A549 (cell line): ENCODE data around the gene ANKS1B. TPM values are rescaled to one million over a fixed set of nuclear protein-coding genes. Genes with fewer than 3 reads are reported as not detected.

ENCODE experiments used
- ATAC-seq, 2 experiments: fragments of 200-7000 bp in 1 of 2; fragments of >200 bp in 1 of 2; cut with Nextera tagmentation in 1 of 2; cut with Tn5 transposase in 1 of 2; 3 replicates each; pipeline versions ENCODE4 v1.8.0 to v1.9.1; 2018 to 2020; ENCODE audit warnings: mild to moderate bottlenecking in 1 of 2, moderate library complexity in 1 of 2
- CTCF ChIA-PET: fragments of 300-600 bp; sonication (Branson Sonifier 250); formaldehyde crosslinking; extraction: SDS; loops from one replicate; lab custom pipeline; 2021; ENCODE audit warnings: antibody characterized with exemption, inconsistent platforms; lab: Yijun Ruan, JAX
- POLR2A ChIA-PET: fragments of 350-600 bp; formaldehyde crosslinking; extraction: SDS; loops from one replicate; lab custom pipeline; 2021; ENCODE audit warnings: antibody characterized with exemption, inconsistent platforms; lab: Yijun Ruan, JAX
- DNase-seq, 2 experiments: peaks; one replicate each; pipeline versions ENCODE4 v3.0.0 to v3.0.0-alpha.2; 2011 to 2016; ENCODE audit warnings: low read depth in 1 of 2, low spot score in 1 of 2
- FAIRE-seq: peaks from 2 replicates; lab custom pipeline; 2011; peaks lifted over from hg19 to GRCh38; lab: Jason Lieb, UNC
- H3K27ac ChIP-seq, 2 experiments: fragments of >200 bp; sonication (Bioruptor Twin); formaldehyde crosslinking; 3 replicates each; pipeline ENCODE4 v1.5.1; 2016 to 2017
- H3K4me1 ChIP-seq: fragments of >200 bp; sonication (Bioruptor Twin); formaldehyde crosslinking; 3 replicates; pipeline ENCODE4 v1.6.1; 2016
- H3K4me2 ChIP-seq: fragments of >200 bp; sonication (Bioruptor Twin); formaldehyde crosslinking; 3 replicates; pipeline ENCODE4 v1.6.1; 2016
- H3K4me3 ChIP-seq: fragments of >200 bp; sonication (Bioruptor Twin); formaldehyde crosslinking; 3 replicates; pipeline ENCODE4 v1.5.1; 2016
- H3K9me3 ChIP-seq: fragments of >200 bp; sonication (Bioruptor Twin); formaldehyde crosslinking; 3 replicates; pipeline ENCODE4 v1.6.1; 2016
- BHLHE40 ChIP-seq: IDR thresholded peaks from 2 replicates; pipeline ENCODE4 v1.6.1; 2012; ENCODE audit warnings: low read depth, low read length, inconsistent platforms
- CBX2 ChIP-seq: fragments of 200-600 bp; sonication (generic); IDR thresholded peaks from 2 replicates; pipeline ENCODE4 v1.6.1; 2016; ENCODE audit warnings: low read depth, mild to moderate bottlenecking, borderline replicate concordance
- CEBPB ChIP-seq, 2 experiments: fragments of >200 bp in 1 of 2; sonication (Bioruptor Twin) in 1 of 2; formaldehyde crosslinking in 1 of 2; IDR thresholded peaks; 2 replicates each; pipeline ENCODE4 v1.6.1; 2012 to 2016
- CHD2 ChIP-seq: fragments of 150-350 bp; IDR thresholded peaks from 2 replicates; pipeline ENCODE4 v1.6.1; 2014; ENCODE audit warnings: low read length; ENCODE audit not compliant: partially characterized antibody
- CHD4 ChIP-seq: fragments of 200-600 bp; sonication (generic); IDR thresholded peaks from 2 replicates; pipeline ENCODE4 v1.6.1; 2016; ENCODE audit warnings: antibody characterized with exemption, mild to moderate bottlenecking, borderline replicate concordance
- FOSB ChIP-seq: fragments of 250-450 bp; sonication (Bioruptor Pico); IDR thresholded peaks from 2 replicates; pipeline ENCODE4 v1.5.0; 2020; ENCODE audit warnings: mild to moderate bottlenecking, moderate library complexity
- FOSL2 ChIP-seq, 2 experiments: fragments of 450-650 bp in 1 of 2; fragments of >200 bp in 1 of 2; sonication (Bioruptor Twin) in 1 of 2; formaldehyde crosslinking; IDR thresholded peaks; 2 replicates each; pipeline versions ENCODE4 v1.5.0 to v1.6.1; 2016 to 2020; ENCODE audit warnings: mild to moderate bottlenecking in 1 of 2, moderate library complexity in 1 of 2
- HEYL ChIP-seq: fragments of 250-450 bp; sonication (Bioruptor Pico); IDR thresholded peaks from 2 replicates; pipeline ENCODE4 v1.8.0; 2021; ENCODE audit warnings: mild to moderate bottlenecking, moderate library complexity
- HOXB5 ChIP-seq: fragments of 250-450 bp; sonication (Bioruptor Pico); IDR thresholded peaks from 2 replicates; pipeline ENCODE4 v1.5.0; 2020; ENCODE audit warnings: mild to moderate bottlenecking, moderate library complexity
- JUN ChIP-seq, 2 experiments: fragments of >200 bp; sonication (Bioruptor Twin); formaldehyde crosslinking; IDR thresholded peaks; 2 replicates in 1 of 2; 3 replicates in 1 of 2; pipeline ENCODE4 v1.6.1; 2016 to 2017
- KDM1A ChIP-seq: fragments of 200-600 bp; sonication (generic); IDR thresholded peaks from 2 replicates; pipeline ENCODE4 v1.6.1; 2016; ENCODE audit warnings: low read depth, mild to moderate bottlenecking
- KDM5A ChIP-seq: fragments of 200-600 bp; sonication (generic); IDR thresholded peaks from 2 replicates; pipeline ENCODE4 v1.6.1; 2016; ENCODE audit warnings: antibody characterized with exemption, mild to moderate bottlenecking
- MAZ ChIP-seq: fragments of 150-350 bp; IDR thresholded peaks from 2 replicates; pipeline ENCODE4 v1.6.1; 2014; ENCODE audit warnings: antibody characterized with exemption, low read depth, low read length, borderline replicate concordance
- MYC ChIP-seq: IDR thresholded peaks from 2 replicates; pipeline ENCODE4 v1.6.1; 2012; ENCODE audit warnings: mild to moderate bottlenecking, inconsistent platforms, low read length, improper control_type of control experiment, borderline replicate concordance
- NPAS2 ChIP-seq: fragments of 250-450 bp; sonication (Bioruptor Pico); IDR thresholded peaks from 2 replicates; pipeline ENCODE4 v1.8.0; 2022; ENCODE audit warnings: mild to moderate bottlenecking, moderate library complexity, borderline replicate concordance
- NR3C1 ChIP-seq: fragments of >200 bp; sonication (Bioruptor Twin); formaldehyde crosslinking; IDR thresholded peaks from 3 replicates; pipeline ENCODE4 v1.6.1; 2017
- PHF8 ChIP-seq: fragments of 200-600 bp; sonication (generic); IDR thresholded peaks from 2 replicates; pipeline ENCODE4 v1.6.1; 2016; ENCODE audit warnings: low read depth, mild to moderate bottlenecking, antibody characterized with exemption, moderate library complexity, borderline replicate concordance
- RAD21 ChIP-seq, 2 experiments: fragments of >200 bp in 1 of 2; sonication (Bioruptor Twin) in 1 of 2; formaldehyde crosslinking in 1 of 2; IDR thresholded peaks in 1 of 2; conservative IDR thresholded peaks in 1 of 2; 2 replicates in 1 of 2; 3 replicates in 1 of 2; pipeline ENCODE4 v1.6.1; 2012 to 2018; ENCODE audit warnings: inconsistent platforms in 1 of 2
- RARB ChIP-seq: fragments of 250-450 bp; sonication (Bioruptor Pico); IDR thresholded peaks from 2 replicates; pipeline ENCODE4 v1.8.0; 2021; ENCODE audit warnings: mild to moderate bottlenecking, moderate library complexity
- RFX5 ChIP-seq: fragments of 450-650 bp; IDR thresholded peaks from 2 replicates; pipeline ENCODE4 v1.7.1; 2014; ENCODE audit warnings: antibody characterized with exemption, mild to moderate bottlenecking, moderate library complexity
- ZC3H11A ChIP-seq: fragments of 450-650 bp; IDR thresholded peaks from 2 replicates; pipeline ENCODE4 v1.6.1; 2014; ENCODE audit warnings: antibody characterized with exemption, mild to moderate bottlenecking
- ZNF302 ChIP-seq: fragments of 250-450 bp; sonication (Bioruptor Pico); IDR thresholded peaks from 2 replicates; pipeline ENCODE4 v1.9.0; 2021; ENCODE audit warnings: inconsistent platforms, mild to moderate bottlenecking, moderate library complexity
- WGBS: methylation state at CpG from one replicate; pipeline ENCODE4 v1.1.6; 2017; ENCODE audit errors: missing lambda C conversion rate; 5-methylcytosine and 5-hydroxymethylcytosine counted together
- polyA plus RNA-seq, 4 experiments: library from polyadenylated mRNA; depleted of rRNA in 3 of 4; stranded (reverse); fragments of >200 nt; fragmentation: RNase III in 1 of 4; extraction: RNeasy Plus Mini Kit Qiagen cat#74134 plus additional on column Dnase treatment in 1 of 4; gene quantifications; 2 replicates in 3 of 4; 3 replicates in 1 of 4; pipeline ENCODE4 v1.2.3, GENCODE V29; 2011 to 2017
- TF ChIP-seq, protein P1 (sequence below): fragments of >200 bp; sonication (Bioruptor Twin); formaldehyde crosslinking; IDR thresholded peaks from 3 replicates; pipeline ENCODE4 v1.5.1; 2016
- TF ChIP-seq, protein P2 (sequence below): fragments of 250-450 bp; sonication (Bioruptor Pico); IDR thresholded peaks from 2 replicates; pipeline ENCODE4 v1.5.0; 2021; ENCODE audit warnings: mild to moderate bottlenecking, moderate library complexity, borderline replicate concordance

The ANKS1B gene
- polyA plus RNA-seq, 2 of the 4 experiments (the other 2 are of a cell fraction), result 1.5 to 2.2 TPM

DNA sequence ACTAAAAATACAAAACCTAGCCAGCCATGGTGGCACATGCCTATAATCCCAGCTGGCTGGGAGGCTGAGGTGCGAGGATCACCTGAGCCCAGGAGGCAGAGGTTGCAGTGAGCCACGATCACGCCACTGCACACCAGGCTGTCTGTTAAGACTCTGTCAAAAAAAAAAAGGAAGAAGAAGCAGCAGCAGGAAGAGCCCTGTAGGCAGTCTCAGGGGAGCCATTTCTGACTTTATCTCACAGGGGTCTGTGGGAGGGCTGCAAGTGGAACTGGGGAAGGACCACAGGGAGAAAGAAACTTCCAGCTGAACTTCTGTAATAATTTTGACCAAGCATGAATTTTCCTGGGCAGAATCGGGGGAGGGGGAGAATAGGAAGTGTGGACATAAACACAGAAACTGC, 304.5 kb downstream of the ANKS1B start:
- no peak overlapping the region for H3K4me3 ChIP-seq
- no peak overlapping the region for H3K27ac ChIP-seq
- ChIA-PET POLR2A (no interaction called here), CTCF (no interaction called here)
- H3K4me1 ChIP-seq, result no peaks in the 10 kb centered on the region
- 1% methylated on average over 4 of the region's 4 CpGs for WGBS
- H3K4me2 ChIP-seq, result no peak overlapping the region
- FAIRE-seq (no peak), DNase-seq (no peak), ATAC-seq (no peak)
- no peak for TF ChIP-seq HOXB5 (CRISPR knock-in tag)
- no peak for TF ChIP-seq MAZ
- TF ChIP-seq HEYL (CRISPR knock-in tag), result no peak
- TF ChIP-seq CBX2, result no peak
- TF ChIP-seq RFX5, result no peak
- TF ChIP-seq, protein P1, sequence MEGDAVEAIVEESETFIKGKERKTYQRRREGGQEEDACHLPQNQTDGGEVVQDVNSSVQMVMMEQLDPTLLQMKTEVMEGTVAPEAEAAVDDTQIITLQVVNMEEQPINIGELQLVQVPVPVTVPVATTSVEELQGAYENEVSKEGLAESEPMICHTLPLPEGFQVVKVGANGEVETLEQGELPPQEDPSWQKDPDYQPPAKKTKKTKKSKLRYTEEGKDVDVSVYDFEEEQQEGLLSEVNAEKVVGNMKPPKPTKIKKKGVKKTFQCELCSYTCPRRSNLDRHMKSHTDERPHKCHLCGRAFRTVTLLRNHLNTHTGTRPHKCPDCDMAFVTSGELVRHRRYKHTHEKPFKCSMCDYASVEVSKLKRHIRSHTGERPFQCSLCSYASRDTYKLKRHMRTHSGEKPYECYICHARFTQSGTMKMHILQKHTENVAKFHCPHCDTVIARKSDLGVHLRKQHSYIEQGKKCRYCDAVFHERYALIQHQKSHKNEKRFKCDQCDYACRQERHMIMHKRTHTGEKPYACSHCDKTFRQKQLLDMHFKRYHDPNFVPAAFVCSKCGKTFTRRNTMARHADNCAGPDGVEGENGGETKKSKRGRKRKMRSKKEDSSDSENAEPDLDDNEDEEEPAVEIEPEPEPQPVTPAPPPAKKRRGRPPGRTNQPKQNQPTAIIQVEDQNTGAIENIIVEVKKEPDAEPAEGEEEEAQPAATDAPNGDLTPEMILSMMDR, result no peak
- no peak for TF ChIP-seq CHD2
- no peak for TF ChIP-seq NPAS2 (CRISPR knock-in tag)
- no peak for TF ChIP-seq ZNF302 (CRISPR knock-in tag)
- TF ChIP-seq, protein P2, sequence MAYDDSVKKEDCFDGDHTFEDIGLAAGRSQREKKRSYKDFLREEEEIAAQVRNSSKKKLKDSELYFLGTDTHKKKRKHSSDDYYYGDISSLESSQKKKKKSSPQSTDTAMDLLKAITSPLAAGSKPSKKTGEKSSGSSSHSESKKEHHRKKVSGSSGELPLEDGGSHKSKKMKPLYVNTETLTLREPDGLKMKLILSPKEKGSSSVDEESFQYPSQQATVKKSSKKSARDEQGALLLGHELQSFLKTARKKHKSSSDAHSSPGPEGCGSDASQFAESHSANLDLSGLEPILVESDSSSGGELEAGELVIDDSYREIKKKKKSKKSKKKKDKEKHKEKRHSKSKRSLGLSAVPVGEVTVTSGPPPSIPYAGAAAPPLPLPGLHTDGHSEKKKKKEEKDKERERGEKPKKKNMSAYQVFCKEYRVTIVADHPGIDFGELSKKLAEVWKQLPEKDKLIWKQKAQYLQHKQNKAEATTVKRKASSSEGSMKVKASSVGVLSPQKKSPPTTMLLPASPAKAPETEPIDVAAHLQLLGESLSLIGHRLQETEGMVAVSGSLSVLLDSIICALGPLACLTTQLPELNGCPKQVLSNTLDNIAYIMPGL, result no peak
- no peak for TF ChIP-seq CEBPB (IDR thresholded peaks at IDR 0.05)
- TF ChIP-seq BHLHE40, result no peak
- no peak for TF ChIP-seq KDM1A
- TF ChIP-seq NR3C1, result no peak
- no peak for TF ChIP-seq JUN (IDR thresholded peaks at IDR 0.05)
- TF ChIP-seq MYC, result no peak
- no peak for TF ChIP-seq PHF8
- no peaks in the 10 kb centered on the region for H3K9me3 ChIP-seq

DNA sequence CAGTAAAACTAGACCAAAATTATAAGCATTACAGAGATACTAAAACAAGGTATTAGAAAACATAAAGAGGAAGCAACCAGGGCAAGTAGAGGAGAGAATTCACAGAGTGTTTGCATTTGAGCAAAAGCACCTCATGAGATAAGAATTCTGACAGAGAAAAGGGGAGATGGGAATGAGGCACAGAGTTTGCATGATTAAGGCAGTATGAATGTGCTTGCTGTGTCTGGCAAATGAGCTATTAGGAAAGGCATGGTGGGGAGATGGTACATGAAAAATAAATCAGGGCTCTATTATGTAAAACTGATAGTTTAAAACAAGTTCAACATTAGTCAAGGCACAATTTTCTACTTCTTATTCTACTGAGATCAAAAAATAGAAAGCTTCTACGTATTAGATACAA, 314.1 kb downstream of the ANKS1B start:
- CTCF ChIA-PET, result interaction anchor here (0.6 kb wide), 1 partner anchor 418 kb away, joined by 4 read pairs; no protein-coding TSS in a partner anchor
- ATAC-seq, result no peak
- DNase-seq, result no peak
- no peaks in the 10 kb centered on the region for H3K4me1 ChIP-seq
- H3K4me2 ChIP-seq, result no peak overlapping the region
- TF ChIP-seq MAZ, result no peak
- TF ChIP-seq CHD4, result no peak
- no peak for TF ChIP-seq RARB (CRISPR knock-in tag)
- TF ChIP-seq FOSB (CRISPR knock-in tag), result no peak
- no peak for TF ChIP-seq JUN (IDR thresholded peaks at IDR 0.05)
- TF ChIP-seq, protein P2, result no peak
- TF ChIP-seq RAD21 (conservative IDR thresholded peaks at IDR 0.05 in 1 of 2, IDR thresholded peaks at IDR 0.05 in 1 of 2), result no peak
- TF ChIP-seq PHF8, result no peak
- no peak for TF ChIP-seq BHLHE40
- TF ChIP-seq FOSL2 (IDR thresholded peaks at IDR 0.05), result no peak
- TF ChIP-seq FOSL2 (CRISPR knock-in tag; IDR thresholded peaks at IDR 0.05), result no peak
- no peak for TF ChIP-seq KDM5A
- no peak for TF ChIP-seq ZC3H11A
- TF ChIP-seq MYC, result no peak
- no peaks in the 10 kb centered on the region for H3K9me3 ChIP-seq
- H3K27ac ChIP-seq, result no peak overlapping the region
- H3K4me3 ChIP-seq, result no peak overlapping the region
- WGBS, result 5% methylated on average over 1 of the region's 1 CpG
- POLR2A ChIA-PET, result no interaction called here
- FAIRE-seq, result no peak
